ENCODE results near the gene PTBP2. TPM values are rescaled to one million over a fixed set of nuclear protein-coding genes. Genes with fewer than 3 reads are reported as not detected.

The PTBP2 gene
- total and polyA plus RNA-seq, 2 donors (not counting 1 experiment from before 2014, with no cell fraction given) = 18.7 to 33.6 TPM

- no CpG with 5 or more reads among the region's 1 CpG for WGBS (ENCODE audit: insufficient coverage)
- Mint-ChIP-seq H3K27ac (no peak overlapping the region), H3K27me3 (peaks cover 9% of the 10 kb centered on the region), H3K4me3 (no peak overlapping the region), H3K9me3 (ENCODE audit: insufficient read depth) (no peaks in the 10 kb centered on the region), H3K4me1 (peaks cover 3% of the 10 kb centered on the region)
- no peak overlapping the region for H3K9ac ChIP-seq (ENCODE audit: low read length)
- H3K9me3 ChIP-seq (ENCODE audit: control extremely low read depth in 1 of 3, control insufficient read depth in 2 of 3, insufficient read depth in 1 of 3, low read length in 2 of 3) = no peaks in the 10 kb centered on the region
- H3K79me2 ChIP-seq (ENCODE audit: control insufficient read depth, insufficient read depth, low read length) = no peaks in the 10 kb centered on the region
- H4K20me1 ChIP-seq (ENCODE audit: control insufficient read depth, insufficient read depth, low read length, poor library complexity, severe bottlenecking) = no peaks in the 10 kb centered on the region
- ATAC-seq (ENCODE audit: low read depth) (no peak), DNase-seq (no peak)
- POLR2A ChIA-PET = no interaction called here
- no peak overlapping the region for H2AFZ ChIP-seq (ENCODE audit: insufficient read depth, low read depth, low read length, poor library complexity, severe bottlenecking)
- no peak overlapping the region for H3K4me3 ChIP-seq (ENCODE audit: control extremely low read depth in 1 of 5, extremely low read depth in 1 of 5, insufficient read depth in 1 of 5, low read depth in 2 of 5, low read length in 4 of 5)
- H3K4me1 ChIP-seq (ENCODE audit: control insufficient read depth in 2 of 2, insufficient read depth in 2 of 2, low read length in 2 of 2) = no peaks in the 10 kb centered on the region
- H3K27me3 ChIP-seq (replicated peaks in 1 of 4; ENCODE audit: control extremely low read depth in 1 of 4, control insufficient read depth in 3 of 4, insufficient read depth in 4 of 4, low read length in 3 of 4) = no peaks in the 10 kb centered on the region
- no peak overlapping the region for H3K4me2 ChIP-seq (replicated peaks; ENCODE audit: low read depth, low read length, poor library complexity, severe bottlenecking)
- no peaks in the 10 kb centered on the region for H3K36me3 ChIP-seq (replicated peaks in 1 of 2; ENCODE audit: control extremely low read depth in 1 of 2, control insufficient read depth in 1 of 2, extremely low read depth in 1 of 2, insufficient read depth in 2 of 2, low read length in 1 of 2)
- intact Hi-C loops (cut with micrococcal nuclease) = no loop called here
- CTCF ChIA-PET = no interaction called here
- TF ChIP-seq EZH2 (IDR thresholded peaks at IDR 0.05; ENCODE audit: borderline replicate concordance, insufficient read depth, low read depth, low read length, poor library complexity, severe bottlenecking) = no peak
- no peak for TF ChIP-seq CTCF (IDR thresholded peaks at IDR 0.05)
- H3K27ac ChIP-seq (ENCODE audit: low read length in 2 of 2) = no peak overlapping the region
Observed at GRCh38 chr1:96715482-96715881, 6.1 kb upstream of the PTBP2 start.

- no peaks in the 10 kb centered on the region for H3K27me3 ChIP-seq (replicated peaks in 1 of 4; ENCODE audit: control extremely low read depth in 1 of 4, control insufficient read depth in 3 of 4, insufficient read depth in 4 of 4, low read length in 3 of 4)
- peak overlapping the region; percentile 58 to 96 (median 88) for H3K4me3 ChIP-seq (ENCODE audit: control extremely low read depth in 1 of 5, extremely low read depth in 1 of 5, insufficient read depth in 1 of 5, low read depth in 2 of 5, low read length in 4 of 5)
- TF ChIP-seq EZH2 (IDR thresholded peaks at IDR 0.05; ENCODE audit: borderline replicate concordance, insufficient read depth, low read depth, low read length, poor library complexity, severe bottlenecking) (no peak), CTCF (IDR thresholded peaks at IDR 0.05) (no peak)
- Mint-ChIP-seq H3K9me3 (ENCODE audit: insufficient read depth) (no peaks in the 10 kb centered on the region), H3K27ac (peak overlapping the region; percentile 92), H3K4me3 (peak overlapping the region; percentile 97), H3K27me3 (no peaks in the 10 kb centered on the region), H3K4me1 (peaks cover 28% of the 10 kb centered on the region)
- peaks cover 0 to 6% of the 10 kb centered on the region in 2 experiments for H3K36me3 ChIP-seq (replicated peaks in 1 of 2; ENCODE audit: control extremely low read depth in 1 of 2, control insufficient read depth in 1 of 2, extremely low read depth in 1 of 2, insufficient read depth in 2 of 2, low read length in 1 of 2)
- peaks cover 40% of the 10 kb centered on the region for H3K79me2 ChIP-seq (ENCODE audit: control insufficient read depth, insufficient read depth, low read length)
- H3K4me2 ChIP-seq (replicated peaks; ENCODE audit: low read depth, low read length, poor library complexity, severe bottlenecking) = peak overlapping the region; percentile 90
- no peaks in the 10 kb centered on the region for H4K20me1 ChIP-seq (ENCODE audit: control insufficient read depth, insufficient read depth, low read length, poor library complexity, severe bottlenecking)
- POLR2A ChIA-PET = no interaction called here
- ATAC-seq (ENCODE audit: low read depth) (no peak), DNase-seq (no peak)
- H3K27ac ChIP-seq (ENCODE audit: low read length in 2 of 2) = peak overlapping the region in 1 of 2 donors; percentile 94
- CTCF ChIA-PET = no interaction called here
- no peaks in the 10 kb centered on the region for H3K9me3 ChIP-seq (ENCODE audit: control extremely low read depth in 1 of 3, control insufficient read depth in 2 of 3, insufficient read depth in 1 of 3, low read length in 2 of 3)
- peak overlapping the region; percentile 93 for H3K9ac ChIP-seq (ENCODE audit: low read length)
- WGBS (ENCODE audit: insufficient coverage) = 20% methylated on average over 5 of the region's 6 CpGs
- peaks cover 13 to 18% of the 10 kb centered on the region in 2 donors for H3K4me1 ChIP-seq (ENCODE audit: control insufficient read depth in 2 of 2, insufficient read depth in 2 of 2, low read length in 2 of 2)
- intact Hi-C loops (cut with micrococcal nuclease) = loop anchor here (5.0 to 10.0 kb wide), 2 partner anchors 54 to 1649 kb away; partner anchors contain the start of gene ALG14
- H2AFZ ChIP-seq (ENCODE audit: insufficient read depth, low read depth, low read length, poor library complexity, severe bottlenecking) = peak overlapping the region; percentile 98
Observed at GRCh38 chr1:96721053-96721415, 550 bp upstream of the PTBP2 start.

Measured in B cell (primary cell).